Activated naive CD4-positive, alpha-beta T cell treated with anti-CD3 and anti-CD28 coated beads for 36 hours (primary cell): ENCODE data around the gene TRERF1. TPM values are rescaled to one million over a fixed set of nuclear protein-coding genes. Genes with fewer than 3 reads are reported as not detected.

ENCODE experiments used
- CTCF ChIA-PET: fragments of 350-600 bp; sonication (Branson Sonifier 250); formaldehyde crosslinking; loops from one replicate; lab custom pipeline; 2021; ENCODE audit warnings: antibody characterized with exemption; lab: Charles Lee
- DNase-seq: peaks from one replicate; pipeline ENCODE4 v3.0.0-alpha.2; 2020
- H3K27ac Mint-ChIP-seq: one replicate; pipeline ENCODE4 v1.8.0; 2021; ENCODE audit warnings: mild to moderate bottlenecking, mixed read lengths
- H3K27me3 Mint-ChIP-seq: one replicate; pipeline ENCODE4 v1.8.0; 2021; ENCODE audit warnings: low read depth, mixed read lengths
- H3K36me3 Mint-ChIP-seq: one replicate; pipeline ENCODE4 v1.8.0; 2021; ENCODE audit warnings: low read depth, mixed read lengths
- H3K4me1 Mint-ChIP-seq: one replicate; pipeline ENCODE4 v1.8.0; 2021; ENCODE audit warnings: low read depth, mixed read lengths
- H3K4me3 Mint-ChIP-seq: one replicate; pipeline ENCODE4 v1.8.0; 2021; ENCODE audit warnings: mild to moderate bottlenecking, moderate library complexity, mixed read lengths
- H3K9me3 Mint-ChIP-seq: one replicate; pipeline ENCODE4 v1.8.0; 2021; ENCODE audit warnings: mixed read lengths
- intact Hi-C: fragments of 100-400 bp; cut with micrococcal nuclease; formaldehyde crosslinking; loops from one replicate; pipeline ENCODE4 v1.15.1; 2023
- total RNA-seq, 2 experiments: library from RNA; stranded (reverse); gene quantifications; one replicate each; pipeline ENCODE4 v1.2.3, GENCODE V29; 2021

TRERF1 gene
- total RNA-seq, 2 experiments from 2014 or later: 6.7 to 6.9 TPM

GRCh38 chr6:42390228-42390934, 61.3 kb downstream of the TRERF1 start:
- CTCF ChIA-PET: interaction anchor here (0.7 to 4.3 kb wide), 16 partner anchors 8 to 176 kb away, joined by 3 to 29 read pairs (median 6); partner anchors contain the start of gene UBR2
- intact Hi-C loops: loop anchor here (1.0 to 10.0 kb wide), 11 partner anchors 12 to 436 kb away; partner anchors contain the start of gene TRERF1
- H3K4me3 Mint-ChIP-seq: peak overlapping the region; percentile 69
- DNase-seq: peak; percentile 89
- peak overlapping the region; percentile 99 for H3K27ac Mint-ChIP-seq
- H3K4me1 Mint-ChIP-seq: peaks cover 90% of the 10 kb centered on the region
- H3K36me3 Mint-ChIP-seq: peaks cover 3% of the 10 kb centered on the region
- no peaks in the 10 kb centered on the region for H3K9me3 Mint-ChIP-seq
- H3K27me3 Mint-ChIP-seq: no peaks in the 10 kb centered on the region

- intact Hi-C loops: loop anchor here (1.0 to 10.0 kb wide), 11 partner anchors 11 to 435 kb away; partner anchors contain the start of gene TRERF1
- CTCF ChIA-PET: interaction anchor here (0.6 to 4.3 kb wide), 18 partner anchors 9 to 175 kb away, joined by 3 to 29 read pairs (median 6); partner anchors contain the start of gene UBR2
- DNase-seq: no peak
- Mint-ChIP-seq H3K4me1 (peaks cover 87% of the 10 kb centered on the region), H3K9me3 (no peaks in the 10 kb centered on the region), H3K27ac (peak overlapping the region; percentile 99), H3K4me3 (peak overlapping the region; percentile 69), H3K27me3 (no peaks in the 10 kb centered on the region), H3K36me3 (peaks cover 3% of the 10 kb centered on the region)
These were observed 62.0 kb downstream of the TRERF1 start for GRCh38 chr6:42389736-42390135.

- H3K4me1 Mint-ChIP-seq: peaks cover 80% of the 10 kb centered on the region
- no peak for DNase-seq
- no peaks in the 10 kb centered on the region for H3K27me3 Mint-ChIP-seq
- H3K4me3 Mint-ChIP-seq: no peak overlapping the region
- peaks cover 1% of the 10 kb centered on the region for H3K36me3 Mint-ChIP-seq
- CTCF ChIA-PET: interaction anchor here (1.8 to 4.3 kb wide), 3 partner anchors 15 to 65 kb away, joined by 5 to 29 read pairs (median 10); no protein-coding TSS in a partner anchor
- no peaks in the 10 kb centered on the region for H3K9me3 Mint-ChIP-seq
- intact Hi-C loops: no loop called here
- peak overlapping the region; percentile 99 for H3K27ac Mint-ChIP-seq
These were observed 63.7 kb downstream of the TRERF1 start for GRCh38 chr6:42388046-42388445.

- intact Hi-C loops: no loop called here
- DNase-seq: peak; percentile 57
- Mint-ChIP-seq H3K4me1 (peaks cover 72% of the 10 kb centered on the region), H3K27ac (peak overlapping the region; percentile 4), H3K9me3 (no peaks in the 10 kb centered on the region), H3K36me3 (peaks cover 1% of the 10 kb centered on the region), H3K4me3 (no peak overlapping the region), H3K27me3 (no peaks in the 10 kb centered on the region)
- CTCF ChIA-PET: interaction anchor here (0.9 to 1.8 kb wide), 2 partner anchors 66 to 160 kb away, joined by 3 to 5 read pairs; no protein-coding TSS in a partner anchor
These were observed 64.4 kb downstream of the TRERF1 start for GRCh38 chr6:42387336-42387735.

GRCh38 chr6:42385339-42385738, 66.4 kb downstream of the TRERF1 start:
- Mint-ChIP-seq H3K4me3 (no peak overlapping the region), H3K36me3 (no peaks in the 10 kb centered on the region), H3K4me1 (peaks cover 60% of the 10 kb centered on the region), H3K27ac (no peak overlapping the region), H3K27me3 (no peaks in the 10 kb centered on the region), H3K9me3 (no peaks in the 10 kb centered on the region)
- no peak for DNase-seq
- intact Hi-C loops: no loop called here
- CTCF ChIA-PET: interaction anchor here (2.0 kb wide), 1 partner anchor 162 kb away, joined by 6 read pairs; no protein-coding TSS in a partner anchor

GRCh38 chr6:42383421-42384205, 68.1 kb downstream of the TRERF1 start:
- intact Hi-C loops: no loop called here
- Mint-ChIP-seq H3K27me3 (no peaks in the 10 kb centered on the region), H3K4me3 (no peak overlapping the region), H3K36me3 (no peaks in the 10 kb centered on the region), H3K9me3 (no peaks in the 10 kb centered on the region), H3K27ac (no peak overlapping the region), H3K4me1 (peaks cover 56% of the 10 kb centered on the region)
- CTCF ChIA-PET: interaction anchor here (1.0 to 2.0 kb wide), 2 partner anchors 7 to 164 kb away, joined by 3 to 6 read pairs; no protein-coding TSS in a partner anchor
- no peak for DNase-seq

- DNase-seq: no peak
- no peaks in the 10 kb centered on the region for H3K36me3 Mint-ChIP-seq
- CTCF ChIA-PET: interaction anchor here (2.1 kb wide), 1 partner anchor 166 kb away, joined by 9 read pairs; no protein-coding TSS in a partner anchor
- intact Hi-C loops: no loop called here
- H3K27me3 Mint-ChIP-seq: no peaks in the 10 kb centered on the region
- no peak overlapping the region for H3K4me3 Mint-ChIP-seq
- no peak overlapping the region for H3K27ac Mint-ChIP-seq
- H3K4me1 Mint-ChIP-seq: peaks cover 56% of the 10 kb centered on the region
- H3K9me3 Mint-ChIP-seq: no peaks in the 10 kb centered on the region
These were observed 69.9 kb downstream of the TRERF1 start for GRCh38 chr6:42381850-42382249.

- H3K4me1 Mint-ChIP-seq: peaks cover 48% of the 10 kb centered on the region
- H3K27me3 Mint-ChIP-seq: no peaks in the 10 kb centered on the region
- no peak overlapping the region for H3K4me3 Mint-ChIP-seq
- no peak for DNase-seq
- intact Hi-C loops: no loop called here
- no peaks in the 10 kb centered on the region for H3K36me3 Mint-ChIP-seq
- H3K9me3 Mint-ChIP-seq: no peaks in the 10 kb centered on the region
- CTCF ChIA-PET: interaction anchor here (2.1 kb wide), 1 partner anchor 167 kb away, joined by 9 read pairs; no protein-coding TSS in a partner anchor
- no peak overlapping the region for H3K27ac Mint-ChIP-seq
These were observed 71.3 kb downstream of the TRERF1 start for GRCh38 chr6:42380228-42380979.

GRCh38 chr6:42378536-42378935, 73.2 kb downstream of the TRERF1 start:
- Mint-ChIP-seq H3K4me3 (no peak overlapping the region), H3K36me3 (no peaks in the 10 kb centered on the region)
- intact Hi-C loops: loop anchor here (1.0 to 2.0 kb wide), 2 partner anchors 12 to 38 kb away; no protein-coding TSS in a partner anchor

GRCh38 chr6:42378125-42378524, 73.6 kb downstream of the TRERF1 start:
- Mint-ChIP-seq H3K27ac (peak overlapping the region; percentile 47), H3K4me3 (peak overlapping the region; percentile 7), H3K9me3 (no peaks in the 10 kb centered on the region), H3K4me1 (peaks cover 47% of the 10 kb centered on the region), H3K27me3 (no peaks in the 10 kb centered on the region), H3K36me3 (no peaks in the 10 kb centered on the region)
- peak; percentile 66 for DNase-seq
- CTCF ChIA-PET: interaction anchor here (0.7 to 2.2 kb wide), 3 partner anchors 11 to 62 kb away, joined by 3 to 9 read pairs (median 3); no protein-coding TSS in a partner anchor
- intact Hi-C loops: loop anchor here (1.0 to 2.0 kb wide), 2 partner anchors 12 to 37 kb away; no protein-coding TSS in a partner anchor

More at GRCh38 chr6:42378536-42378935, 73.2 kb downstream of the TRERF1 start:
- CTCF ChIA-PET: interaction anchor here (0.7 to 2.2 kb wide), 3 partner anchors 11 to 62 kb away, joined by 3 to 9 read pairs (median 3); no protein-coding TSS in a partner anchor
- Mint-ChIP-seq H3K9me3 (no peaks in the 10 kb centered on the region), H3K27ac (peak overlapping the region; percentile 47), H3K27me3 (no peaks in the 10 kb centered on the region), H3K4me1 (peaks cover 50% of the 10 kb centered on the region)
- DNase-seq: no peak

- Mint-ChIP-seq H3K27ac (no peak overlapping the region), H3K36me3 (peaks cover 3% of the 10 kb centered on the region), H3K4me1 (peaks cover 46% of the 10 kb centered on the region), H3K9me3 (no peaks in the 10 kb centered on the region), H3K27me3 (no peaks in the 10 kb centered on the region), H3K4me3 (no peak overlapping the region)
- intact Hi-C loops: no loop called here
- CTCF ChIA-PET: interaction anchor here (1.1 to 2.1 kb wide), 2 partner anchors 16 to 172 kb away, joined by 3 to 5 read pairs; no protein-coding TSS in a partner anchor
- DNase-seq: no peak
These were observed 76.6 kb downstream of the TRERF1 start for GRCh38 chr6:42375007-42375635.
